Suppressor macrophage treated with lipopolysaccharide for 1 hour (primary cell): ENCODE results near the gene GALNT9.

ENCODE experiments used
- DNase-seq, 3 donors: peaks; one replicate each; pipeline ENCODE4 v3.0.0-alpha.2; 2020 to 2022

Gene GALNT9

GRCh38 chr12:132179431-132180362 is 149.7 kb downstream of the GALNT9 start:
- no peak for DNase-seq

- no peak for DNase-seq
Observed at GRCh38 chr12:132178801-132179401, 150.5 kb downstream of the GALNT9 start.

- DNase-seq, result peak; percentile 43 to 71 (median 57)
Observed at GRCh38 chr12:132178316-132178715, 151.1 kb downstream of the GALNT9 start.

- no peak for DNase-seq
Observed at GRCh38 chr12:132176920-132177551, 152.4 kb downstream of the GALNT9 start.

- no peak for DNase-seq
Observed at GRCh38 chr12:132176385-132176919, 152.9 kb downstream of the GALNT9 start.

- no peak for DNase-seq
Observed at GRCh38 chr12:132175496-132176384, 153.6 kb downstream of the GALNT9 start.

- no peak for DNase-seq
Observed at GRCh38 chr12:132174839-132175490, 154.4 kb downstream of the GALNT9 start.

GRCh38 chr12:132174015-132174838 is 155.2 kb downstream of the GALNT9 start:
- peak in 1 of 3 donors; percentile 14 for DNase-seq

- DNase-seq, result peak in 1 of 3 donors; percentile 12
Observed at GRCh38 chr12:132173135-132174014, 156.0 kb downstream of the GALNT9 start.

GRCh38 chr12:132172619-132173018 is 156.8 kb downstream of the GALNT9 start:
- no peak for DNase-seq

- peak in 1 of 3 donors; percentile 10 for DNase-seq
Observed at GRCh38 chr12:132171968-132172521, 157.3 kb downstream of the GALNT9 start.

GRCh38 chr12:132171293-132171967 is 158.0 kb downstream of the GALNT9 start:
- DNase-seq, result peak in 1 of 3 donors; percentile 2

- DNase-seq, result peak in 1 of 3 donors; percentile 13
Observed at GRCh38 chr12:132170637-132171292, 158.6 kb downstream of the GALNT9 start.

- DNase-seq, result no peak
Observed at GRCh38 chr12:132170094-132170636, 159.2 kb downstream of the GALNT9 start.

GRCh38 chr12:132169376-132169775 is 160.0 kb downstream of the GALNT9 start:
- no peak for DNase-seq

GRCh38 chr12:132168311-132169031 is 160.9 kb downstream of the GALNT9 start:
- no peak for DNase-seq
